ENCODE measurements around the gene ZNF670.
A peak's percentile ranks its signal among the peaks of the same experiment; 100 is the strongest.

Gene ZNF670

GRCh38 chr1:247103859-247104591 is 25.4 kb upstream of the ZNF670 start, which contains the start of gene ZNF669:
TSS of gene ZNF669 (minus strand) at chr1:247104356. CDS start at chr1:247104199, 157 bp downstream.
- peak; percentile 92 for FAIRE-seq

GRCh38 chr1:247102381-247102780 is 23.8 kb upstream of the ZNF670 start:
- FAIRE-seq = no peak

GRCh38 chr1:247100676-247101279 is 22.2 kb upstream of the ZNF670 start:
- FAIRE-seq = no peak

GRCh38 chr1:247096958-247097357 is 18.3 kb upstream of the ZNF670 start:
- FAIRE-seq = no peak

- FAIRE-seq = no peak
These were observed 17.9 kb upstream of the ZNF670 start for GRCh38 chr1:247096544-247096943.

- FAIRE-seq = no peak
These were observed 17.5 kb upstream of the ZNF670 start for GRCh38 chr1:247096112-247096511.

GRCh38 chr1:247090455-247090854 is 11.8 kb upstream of the ZNF670 start:
- no peak for FAIRE-seq

- FAIRE-seq = no peak
These were observed 11.2 kb upstream of the ZNF670 start for GRCh38 chr1:247089616-247090375.

- FAIRE-seq = no peak
These were observed 10.4 kb upstream of the ZNF670 start for GRCh38 chr1:247088967-247089366.

GRCh38 chr1:247087256-247087655 is 8.6 kb upstream of the ZNF670 start:
- FAIRE-seq = no peak

- FAIRE-seq = no peak
These were observed 6.7 kb upstream of the ZNF670 start for GRCh38 chr1:247085310-247085709.

- no peak for FAIRE-seq
These were observed 6.2 kb upstream of the ZNF670 start for GRCh38 chr1:247084771-247085170.

- no peak for FAIRE-seq
These were observed 697 bp upstream of the ZNF670 start for GRCh38 chr1:247079141-247079874.

- FAIRE-seq = no peak
These were observed 744 bp downstream of the ZNF670 start for GRCh38 chr1:247077876-247078257.

GRCh38 chr1:247077213-247077612 is 1.4 kb downstream of the ZNF670 start:
- FAIRE-seq = no peak

GRCh38 chr1:247070645-247071044 is 8.0 kb downstream of the ZNF670 start:
- peak; percentile 11 for FAIRE-seq

GRCh38 chr1:247064304-247064703 is 14.3 kb downstream of the ZNF670 start:
- FAIRE-seq = no peak

GRCh38 chr1:247060771-247061170 is 17.8 kb downstream of the ZNF670 start:
- FAIRE-seq = no peak

GRCh38 chr1:247056071-247056470 is 22.5 kb downstream of the ZNF670 start:
- FAIRE-seq = no peak

GRCh38 chr1:247054992-247055415 is 23.6 kb downstream of the ZNF670 start:
- no peak for FAIRE-seq

- no peak for FAIRE-seq
These were observed 30.9 kb downstream of the ZNF670 start for GRCh38 chr1:247047702-247048101.

GRCh38 chr1:247047260-247047659 is 31.4 kb downstream of the ZNF670 start:
- no peak for FAIRE-seq

GRCh38 chr1:247043406-247043805 is 35.2 kb downstream of the ZNF670 start:
- FAIRE-seq = no peak

All from G401.6 (cell line).